Activated CD4-positive, alpha-beta T cell treated with anti-CD3 and anti-CD28 coated beads for 48 hours (primary cell): ENCODE measurements around the gene PLK2.

Experiments used
- DNase-seq: peaks from one replicate; pipeline ENCODE4 v3.0.0-alpha.2; 2020

The PLK2 gene

DNA sequence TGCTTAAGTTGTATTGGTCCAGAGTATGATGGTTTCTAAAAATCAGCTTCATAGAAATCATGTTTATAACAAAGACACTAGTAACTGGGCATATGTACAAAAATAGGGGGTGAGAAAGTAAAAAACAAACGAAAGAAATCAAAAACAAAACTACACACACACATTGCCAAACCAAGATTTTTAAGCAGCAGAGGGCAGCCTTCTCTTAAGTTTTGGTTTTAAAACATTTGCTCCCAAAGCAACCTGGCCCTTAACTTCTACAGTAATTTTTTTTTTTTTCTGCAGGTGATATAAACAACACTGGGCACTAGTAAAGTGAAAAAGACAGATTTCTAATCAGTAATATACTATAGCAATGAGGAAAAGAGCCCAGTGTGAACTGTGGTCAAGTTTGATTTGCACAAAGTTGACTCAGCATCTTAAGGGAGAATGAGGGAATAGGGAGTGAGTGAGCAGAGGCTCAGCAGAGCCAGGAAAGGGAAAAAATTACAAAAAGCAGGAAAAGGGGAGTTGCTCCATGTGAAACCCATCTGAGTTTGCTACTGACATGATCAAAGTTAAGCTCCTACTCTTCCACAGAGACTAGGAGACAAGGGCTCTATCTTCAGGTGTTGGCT is 18.0 kb upstream of the PLK2 start:
- no peak for DNase-seq

DNA sequence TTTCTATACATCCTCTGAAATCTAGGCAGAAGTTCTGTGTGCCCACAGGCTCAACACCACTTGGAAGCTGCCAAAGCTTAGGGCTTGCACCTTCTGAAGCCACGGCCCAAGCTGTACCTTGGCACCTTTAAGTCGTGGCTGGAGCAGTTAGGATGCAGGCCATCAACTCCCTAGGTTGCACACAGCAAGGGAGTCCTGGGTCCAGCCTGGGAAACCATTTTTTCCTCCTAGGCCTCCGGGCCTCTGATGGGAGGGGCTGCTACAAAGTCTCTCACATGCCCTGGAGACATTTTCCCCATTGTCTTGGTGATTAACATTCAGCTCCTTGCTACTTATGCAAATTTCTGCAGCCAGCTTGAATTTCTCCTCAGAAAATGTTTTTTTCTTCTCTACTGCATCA is 15.5 kb upstream of the PLK2 start:
- DNase-seq, result no peak

DNA sequence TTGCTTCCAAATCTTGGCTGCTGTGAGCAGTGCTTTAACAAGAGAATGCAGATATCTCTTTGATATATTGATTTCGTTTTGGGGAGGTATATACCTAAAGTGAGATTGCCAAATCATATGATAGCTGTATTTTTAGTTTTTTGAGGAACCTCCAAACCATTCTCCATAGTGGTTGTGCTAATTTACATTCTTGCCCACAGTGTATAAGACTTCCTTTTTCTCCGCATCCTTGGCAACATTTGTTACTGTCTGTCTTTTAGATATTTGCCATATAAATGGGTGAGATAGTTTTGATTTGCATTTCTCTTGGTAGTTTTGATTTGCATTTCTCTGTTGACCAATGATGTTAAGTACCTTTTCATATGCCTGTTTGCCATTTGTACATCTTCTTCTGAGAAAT is 10.0 kb upstream of the PLK2 start:
- DNase-seq, result no peak

DNA sequence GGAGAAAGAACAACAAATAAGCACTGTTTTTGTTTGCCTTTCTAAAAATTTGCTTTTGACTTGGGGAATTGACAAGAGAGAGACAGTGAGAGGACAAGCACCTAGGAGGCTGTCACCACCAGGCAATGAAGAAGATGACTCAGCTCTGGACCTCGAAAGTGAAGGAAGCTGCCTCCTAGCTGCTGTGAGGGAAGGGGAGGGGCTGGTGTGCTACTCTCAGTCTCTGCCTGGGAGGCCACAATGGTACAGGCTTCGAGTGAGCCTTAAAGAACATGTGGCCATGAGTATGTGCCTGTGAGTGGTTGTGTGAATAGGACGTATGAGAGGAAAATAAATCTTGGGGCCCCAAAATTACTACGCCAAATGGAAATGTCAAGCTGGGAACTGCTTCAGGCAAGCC is 7.1 kb upstream of the PLK2 start:
- peak; percentile 41 for DNase-seq

DNA sequence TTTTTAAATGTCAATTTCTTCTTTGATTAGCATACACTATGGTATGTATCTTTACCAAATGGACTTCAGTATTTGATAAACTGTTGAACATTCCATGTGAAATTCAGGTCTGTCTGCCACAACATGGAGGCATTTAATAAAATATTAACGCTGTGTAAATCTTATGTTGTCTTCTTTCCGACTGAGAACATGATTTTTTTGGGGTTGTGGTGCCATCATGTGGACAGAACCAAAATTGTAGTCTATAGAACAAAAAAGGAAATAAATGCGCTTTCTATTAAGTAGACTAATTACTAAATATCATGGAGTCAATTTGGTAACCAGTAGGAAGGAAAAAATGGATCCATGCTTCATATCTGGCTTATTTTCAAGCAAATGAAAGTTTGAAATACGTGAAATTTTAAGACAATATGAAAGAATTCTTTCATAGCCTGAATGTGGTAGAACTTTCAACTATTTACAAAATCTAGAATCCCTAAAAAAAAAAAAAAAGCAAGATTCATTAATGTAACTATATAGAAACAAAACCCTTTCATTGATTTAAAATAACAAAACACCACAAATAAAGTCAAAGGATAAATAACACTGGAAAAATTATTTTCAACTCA is 2.8 kb upstream of the PLK2 start:
- DNase-seq, result peak; percentile 37

DNA sequence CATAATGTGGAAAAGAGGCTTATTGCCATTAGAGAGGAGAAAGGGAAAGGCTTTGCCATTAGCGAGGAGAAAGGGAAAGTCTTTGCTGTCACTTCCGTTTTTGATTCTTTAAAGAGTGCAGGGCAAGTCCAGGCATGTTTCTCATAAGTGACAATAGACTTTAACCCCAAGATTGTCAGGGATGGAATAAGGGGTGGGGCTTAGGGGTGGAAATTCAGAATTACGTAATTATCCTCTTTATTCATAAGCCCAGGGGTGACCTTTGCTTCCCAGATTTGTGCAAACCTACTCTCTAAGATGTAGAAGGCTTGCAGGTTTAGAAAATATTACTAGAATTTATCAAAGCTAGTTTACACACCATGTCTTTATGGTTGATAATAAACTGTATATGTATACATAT is 2.3 kb upstream of the PLK2 start:
- no peak for DNase-seq

DNA sequence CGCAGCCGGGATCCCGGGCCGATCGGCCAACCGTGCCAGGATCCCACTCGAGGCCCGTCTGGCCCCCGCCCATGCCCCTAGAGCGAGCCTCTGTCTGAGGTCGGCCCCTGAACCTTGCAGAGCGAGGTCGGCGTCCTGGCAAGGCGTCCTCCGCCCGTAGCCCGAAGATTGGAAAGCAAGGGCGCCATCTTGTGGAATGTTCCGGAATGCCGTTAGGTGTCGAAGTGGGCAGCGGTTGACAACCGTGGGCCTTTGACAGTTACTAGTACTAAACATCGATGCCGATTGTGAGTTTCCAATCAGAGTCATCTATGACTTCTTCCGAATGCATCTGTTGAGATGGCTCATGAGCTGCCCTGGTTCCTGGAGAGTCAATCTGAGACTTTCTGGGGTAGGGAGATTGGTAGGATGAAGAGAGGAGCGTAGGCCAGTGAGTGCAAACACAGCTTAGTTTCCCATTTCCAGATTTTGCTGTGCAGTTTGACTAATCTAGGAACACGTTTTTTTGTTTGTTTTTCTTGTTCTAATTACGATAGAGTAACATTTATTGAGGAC is 923 bp upstream of the PLK2 start:
- DNase-seq, result peak; percentile 92

DNA sequence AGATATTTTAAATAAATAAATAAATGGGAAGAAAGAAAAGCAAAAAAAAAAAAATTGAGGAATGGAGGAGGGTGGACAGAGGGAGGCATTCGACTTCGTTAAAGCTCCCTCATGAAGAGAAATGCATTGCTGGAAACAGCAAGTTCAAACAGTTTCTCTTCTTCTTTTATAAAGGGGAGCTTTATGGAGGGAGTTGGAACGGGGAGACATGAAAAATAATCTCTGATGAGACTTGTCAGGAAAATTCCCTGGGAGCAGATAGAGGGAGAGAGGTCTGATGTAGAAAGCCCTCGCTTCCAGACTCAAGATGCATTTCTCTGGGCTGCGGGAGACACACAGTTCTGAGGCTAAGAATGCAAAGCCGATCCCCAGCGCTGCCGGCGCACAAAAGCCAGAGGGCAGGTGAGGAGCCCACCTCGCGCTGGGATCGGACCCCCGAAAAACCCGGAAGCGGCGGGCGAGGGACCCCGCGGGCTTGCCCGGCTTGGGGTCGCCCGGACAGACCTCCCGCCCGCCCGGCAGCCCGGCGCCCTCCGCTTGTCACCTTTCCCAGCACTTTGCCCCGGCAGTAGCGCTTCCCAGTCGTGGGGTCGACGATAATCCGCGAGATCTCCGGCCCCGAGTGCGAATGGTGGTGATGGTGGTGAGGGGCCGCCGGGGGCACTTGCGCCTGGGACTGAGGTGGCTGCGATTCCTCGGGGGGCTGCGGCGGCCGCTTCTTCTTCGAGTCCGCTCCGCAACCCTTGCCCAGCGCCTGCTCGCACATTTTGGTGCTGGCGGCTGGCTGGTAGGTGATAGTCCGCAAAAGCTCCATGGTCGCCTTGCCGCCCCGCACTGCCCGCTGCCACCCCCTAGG is 512 bp downstream of the PLK2 start:
- DNase-seq, result peak; percentile 13

DNA sequence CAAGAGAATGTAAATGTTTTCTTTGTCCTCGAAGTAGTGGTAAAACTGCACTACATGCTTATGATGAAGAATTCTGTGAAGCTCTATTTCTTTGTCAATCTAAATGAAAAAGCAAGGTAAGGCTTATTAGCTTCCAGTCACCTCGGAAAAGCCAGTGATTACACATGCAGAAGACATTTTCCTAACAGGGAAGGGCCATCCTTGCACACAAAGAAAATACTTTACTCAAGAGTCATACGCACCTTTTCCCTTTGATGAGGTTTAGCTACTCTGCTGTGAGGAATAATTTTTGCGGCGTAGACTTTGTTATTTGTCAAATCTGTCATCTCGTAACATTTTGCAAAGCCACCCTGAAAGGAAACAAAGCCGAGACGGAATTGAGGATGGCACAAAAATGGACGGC is 1.1 kb downstream of the PLK2 start:
- DNase-seq, result no peak

DNA sequence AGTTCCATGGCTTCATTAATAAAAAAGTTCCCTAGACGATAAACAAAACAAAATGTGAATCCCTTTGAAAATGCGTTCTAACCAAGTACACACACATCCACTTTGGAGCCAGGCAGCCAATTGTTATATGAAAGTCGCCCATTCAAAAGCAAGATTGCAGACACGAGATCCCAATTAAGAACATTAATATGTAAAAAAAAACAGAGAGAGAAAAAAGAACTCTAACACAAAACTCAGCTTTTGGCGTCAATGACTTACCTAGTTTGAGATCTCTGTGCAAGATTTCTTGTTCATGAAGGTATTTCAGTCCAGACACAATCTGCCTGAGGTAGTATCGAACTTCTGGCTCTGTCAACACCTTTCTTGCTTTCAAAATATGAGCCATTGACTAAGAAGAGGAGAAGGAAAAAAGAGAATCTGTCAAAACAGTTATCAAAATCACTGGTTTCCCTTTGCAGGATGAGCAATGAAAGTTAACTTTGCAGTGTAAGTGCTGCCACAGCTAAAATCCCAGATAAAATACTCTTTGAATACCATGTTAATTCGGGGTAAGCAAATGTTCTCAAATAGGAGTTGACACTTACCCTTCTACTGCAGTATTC is 1.6 kb downstream of the PLK2 start:
- DNase-seq, result no peak

DNA sequence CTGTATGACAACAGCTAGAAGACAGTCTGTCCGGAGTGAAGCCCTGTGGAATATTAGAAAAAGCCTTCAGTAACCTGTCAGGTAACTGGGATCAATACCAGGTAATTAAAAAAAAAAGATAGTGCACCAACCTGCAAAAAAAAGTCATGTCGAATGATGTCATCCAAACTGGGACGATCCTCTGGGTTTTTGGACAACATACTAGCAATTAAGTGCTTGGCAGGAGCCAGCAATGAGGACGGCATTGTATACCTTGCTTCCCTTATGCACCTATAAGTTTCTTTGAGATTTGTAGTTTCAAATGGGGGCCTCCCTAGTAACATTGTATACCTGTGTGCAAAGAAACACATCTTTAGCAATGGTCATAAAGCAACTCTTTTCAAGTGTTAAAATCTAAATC is 2.8 kb downstream of the PLK2 start:
- no peak for DNase-seq

DNA sequence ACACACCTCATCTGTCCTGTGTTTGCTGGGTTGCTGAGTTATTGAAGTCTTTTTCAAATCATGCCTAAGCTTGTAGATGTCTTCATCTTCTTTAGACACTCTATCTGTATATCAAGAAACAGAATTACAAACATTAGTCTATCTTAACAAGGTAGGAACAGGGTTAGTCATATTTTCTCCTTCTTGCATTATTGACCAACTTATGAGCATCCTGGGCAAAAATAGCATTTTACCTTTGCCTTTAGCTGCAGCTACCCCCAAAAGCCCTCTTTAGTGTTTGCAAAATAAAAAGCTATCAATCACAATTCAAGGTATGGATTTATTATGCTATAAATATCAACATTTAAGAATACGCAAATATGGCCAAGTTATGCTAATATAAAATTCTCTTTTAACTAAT is 3.4 kb downstream of the PLK2 start:
- DNase-seq, result no peak

DNA sequence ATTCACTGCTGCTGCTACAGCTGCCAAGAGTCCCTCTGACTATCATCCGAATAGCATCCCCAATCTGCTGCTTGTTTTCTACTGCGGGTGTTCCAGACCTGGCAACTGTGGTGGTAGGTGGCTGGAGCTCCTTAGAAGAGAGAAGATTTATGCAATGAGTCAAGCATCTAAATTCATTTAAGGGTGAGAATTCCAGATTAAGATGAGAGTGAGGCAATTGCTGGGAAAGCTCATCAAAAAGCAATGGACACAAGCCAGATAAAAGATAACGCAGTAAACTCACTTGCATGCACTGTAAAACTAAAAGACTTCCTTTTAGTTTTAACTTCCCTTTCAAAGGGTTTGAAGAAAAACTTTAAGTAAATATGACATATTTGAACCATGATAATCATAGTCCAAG is 3.9 kb downstream of the PLK2 start:
- DNase-seq, result no peak

DNA sequence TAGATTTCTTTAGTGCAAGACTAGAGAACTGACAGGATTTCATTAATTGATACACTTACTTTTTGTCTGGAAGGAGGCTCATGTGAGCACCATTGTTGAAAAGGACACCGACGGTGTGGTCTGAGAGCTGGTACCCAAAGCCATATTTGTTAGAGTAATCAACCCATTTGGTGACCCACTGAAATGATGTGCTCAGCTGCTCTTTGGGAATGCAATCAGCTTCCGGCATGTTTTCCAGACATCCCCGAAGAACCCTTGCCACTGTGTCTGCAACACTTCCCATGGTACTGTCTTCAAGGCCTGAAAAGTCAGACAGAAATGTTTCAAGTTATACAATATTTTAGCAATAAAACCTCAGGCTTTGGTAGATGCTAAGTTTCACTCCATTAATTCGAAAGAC is 4.4 kb downstream of the PLK2 start:
- DNase-seq, result no peak

DNA sequence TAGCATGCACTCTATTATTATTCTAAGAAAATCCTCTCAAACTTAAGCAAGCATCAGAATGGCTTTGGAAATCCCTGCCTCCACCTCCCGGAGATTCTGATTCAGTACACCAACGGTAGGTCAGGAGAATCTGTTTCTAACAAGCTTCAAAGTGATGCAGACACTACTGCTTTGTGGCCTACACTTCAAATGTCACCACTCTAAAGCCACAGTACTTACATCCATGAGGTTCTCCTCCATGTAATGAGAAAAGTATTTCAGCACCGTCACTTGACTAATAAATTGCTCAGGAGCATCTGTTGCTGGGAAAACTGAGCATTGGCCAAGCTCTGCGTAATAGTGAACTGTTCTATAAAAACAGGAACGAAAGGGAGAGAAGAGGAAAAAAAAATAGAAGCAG is 4.8 kb downstream of the PLK2 start:
- no peak for DNase-seq

DNA sequence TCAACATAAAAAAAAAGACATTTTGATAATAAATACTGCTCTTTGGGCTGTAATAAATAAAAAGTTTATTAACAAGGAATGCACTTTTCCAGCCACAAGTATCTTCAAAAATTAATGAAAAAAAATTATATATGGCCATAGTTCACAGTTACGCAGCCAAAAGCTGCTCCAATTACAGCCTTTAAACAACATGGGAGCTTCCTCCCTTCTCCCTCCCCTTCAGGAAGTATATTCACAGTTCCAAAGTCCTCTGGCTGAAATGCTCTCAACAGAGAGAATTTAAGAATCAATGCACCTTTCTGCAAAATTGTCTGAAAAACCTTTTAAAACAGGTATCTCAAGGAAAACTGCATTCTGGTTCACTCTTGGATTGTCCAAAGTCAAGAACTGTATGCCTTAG is 5.9 kb downstream of the PLK2 start:
- no peak for DNase-seq

DNA sequence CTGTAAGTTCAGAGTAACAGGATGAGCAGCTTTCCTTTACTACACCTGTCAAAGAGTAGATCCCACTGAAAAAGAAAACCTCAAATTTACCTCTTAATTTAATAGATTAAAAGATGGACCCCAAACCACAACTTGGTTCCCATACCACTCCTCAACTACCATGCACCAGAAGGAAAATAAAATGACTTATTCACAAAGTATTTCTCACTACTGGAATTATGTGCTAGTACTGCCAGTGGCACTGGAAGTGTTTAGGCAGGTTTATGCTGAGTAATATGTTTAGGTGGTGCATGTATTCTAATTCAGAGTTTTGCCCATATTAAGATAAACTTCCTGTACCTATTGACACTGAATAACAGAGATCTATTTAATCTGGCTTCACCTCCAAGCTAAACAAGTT is 6.6 kb downstream of the PLK2 start:
- no peak for DNase-seq

DNA sequence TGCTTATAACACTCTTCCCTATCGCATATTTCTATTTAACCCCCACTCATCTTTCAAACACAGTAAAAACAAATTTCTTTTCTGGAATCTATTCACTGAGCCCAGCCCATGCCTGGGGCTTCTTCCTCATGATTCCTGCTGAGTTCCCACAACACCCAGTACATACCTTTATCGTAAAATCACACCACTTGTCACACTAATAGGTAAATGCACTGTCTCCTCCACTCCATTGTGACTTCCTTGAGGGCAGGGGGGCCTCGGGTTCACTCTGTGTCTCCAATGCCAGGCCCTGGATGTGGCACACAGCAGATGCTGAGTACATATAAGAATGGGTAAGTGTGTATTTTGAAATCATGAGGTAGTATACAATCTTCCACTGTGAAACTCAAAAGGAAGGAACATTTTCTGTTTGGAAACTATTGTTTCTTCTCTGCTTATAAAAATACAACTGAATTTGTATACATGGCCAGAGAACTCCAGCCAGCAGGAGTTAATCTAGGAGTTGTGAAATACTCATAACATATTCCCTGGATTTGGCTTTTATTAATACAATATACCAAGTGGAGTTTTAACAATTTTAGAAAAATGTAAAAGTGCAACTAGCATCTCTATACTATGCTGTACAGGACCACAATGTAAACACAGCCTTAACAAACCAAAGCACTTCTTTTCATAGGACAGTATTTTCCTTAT is 7.2 kb downstream of the PLK2 start:
- DNase-seq, result no peak

DNA sequence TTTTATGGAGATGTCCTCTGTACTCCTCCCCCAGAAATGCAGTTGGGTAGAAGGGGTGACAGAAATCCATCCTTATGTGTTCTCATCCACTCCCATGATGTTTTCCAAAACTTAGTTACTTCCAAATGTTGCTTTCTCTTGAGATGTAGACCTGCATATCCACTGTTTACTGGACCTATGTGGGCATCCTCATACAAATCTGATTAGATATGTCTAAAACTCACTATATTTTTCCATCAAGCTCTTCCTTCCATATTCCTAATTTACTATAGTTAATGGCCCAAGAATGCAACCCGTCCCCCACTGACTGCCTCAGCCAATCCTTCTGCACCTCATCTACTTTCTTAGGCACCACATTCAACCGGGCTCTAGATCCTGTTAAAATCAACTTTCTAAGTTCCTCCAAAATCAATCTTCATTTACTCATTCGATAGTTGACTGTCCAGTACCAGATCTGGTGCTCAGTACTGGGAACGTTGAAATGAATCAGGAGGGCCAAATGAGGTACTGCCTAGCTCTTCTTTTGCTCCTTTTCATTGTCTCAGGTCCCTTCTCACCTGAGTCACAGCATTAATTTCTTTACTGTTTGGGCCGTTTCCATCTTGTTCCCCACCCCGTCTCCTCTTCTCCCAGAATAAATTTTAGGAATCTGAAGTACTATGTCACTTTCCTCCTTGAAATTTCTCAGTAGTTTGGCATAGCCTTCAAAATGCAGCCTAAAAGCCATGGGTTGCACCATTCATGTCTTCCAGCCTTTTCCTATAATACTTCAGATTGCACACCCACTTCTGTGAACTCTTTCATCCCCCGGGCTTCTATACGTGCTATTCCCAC is 7.9 kb downstream of the PLK2 start:
- DNase-seq, result no peak

DNA sequence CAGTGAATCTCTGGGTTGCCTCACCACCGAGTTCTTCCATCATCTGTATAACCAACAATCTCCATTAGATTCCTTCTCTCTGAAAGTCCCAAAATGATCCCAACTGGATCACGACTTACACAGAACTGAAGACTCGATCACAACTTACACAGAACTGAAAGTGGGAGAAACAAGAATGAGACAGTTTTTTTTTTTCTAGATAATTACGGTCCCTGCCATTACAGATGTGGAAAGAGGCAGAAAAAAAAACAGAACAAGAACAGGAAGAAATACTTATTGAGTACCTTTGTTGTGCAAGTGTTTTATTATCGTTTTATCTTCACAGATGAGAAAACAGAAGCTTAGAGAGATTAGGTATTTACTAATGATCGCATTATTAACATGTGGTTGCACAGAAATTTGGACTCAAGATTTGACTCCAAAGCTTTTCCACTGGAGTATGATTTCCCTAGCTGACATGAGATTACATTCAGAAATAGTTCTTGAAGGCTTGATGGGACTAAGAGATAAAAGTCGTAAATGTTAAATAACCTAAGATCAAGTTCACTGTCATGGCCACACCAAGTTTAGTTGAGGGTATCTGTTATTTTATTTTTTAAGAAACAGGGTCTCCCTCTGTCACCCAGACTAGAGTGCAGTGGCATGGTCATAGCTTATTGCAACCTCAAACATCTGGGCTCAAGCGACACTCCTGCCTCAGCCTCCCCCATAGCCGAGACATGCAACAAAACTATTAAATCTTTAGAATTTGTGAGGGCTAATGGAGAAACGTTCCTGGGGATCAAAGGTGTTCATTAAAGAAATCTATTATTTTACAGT is 8.9 kb downstream of the PLK2 start:
- DNase-seq, result no peak

DNA sequence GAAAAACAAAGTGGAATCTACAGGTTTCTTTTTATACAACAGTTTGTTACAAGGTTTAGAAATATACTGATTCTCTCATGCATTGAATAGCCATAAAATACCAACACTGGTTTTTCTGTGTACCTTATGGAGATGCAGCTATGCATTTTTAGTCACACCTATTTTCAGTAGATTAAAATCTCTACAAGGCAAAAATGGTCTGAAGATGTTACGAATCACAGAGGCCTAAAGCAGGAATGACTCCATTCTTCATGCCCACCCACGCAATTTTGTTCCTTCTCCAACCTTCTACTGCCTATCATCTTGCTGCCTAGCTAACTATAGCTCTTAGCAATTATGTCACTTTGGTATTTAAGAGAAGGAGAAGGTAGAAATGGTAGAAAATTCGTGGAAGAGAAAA is 9.9 kb downstream of the PLK2 start:
- no peak for DNase-seq
